Keratinocyte (primary cell): ENCODE results near the gene TPMT. TPM values are rescaled to one million over a fixed set of nuclear protein-coding genes. Genes with fewer than 3 reads are reported as not detected.

Experiments
- DNase-seq: peaks from one replicate; pipeline ENCODE4 v3.0.0-alpha.2; 2011; ENCODE audit warnings: low read depth, missing footprints, low spot score
- FAIRE-seq: peaks from 2 replicates; lab custom pipeline; 2011; peaks lifted over from hg19 to GRCh38; lab: Jason Lieb, UNC
- H2AFZ ChIP-seq: 2 replicates; pipeline ENCODE4 v1.6.0; 2012; ENCODE audit warnings: low read length, control low read depth, inconsistent platforms; ENCODE audit not compliant: control insufficient read depth
- H3K27ac ChIP-seq: 2 replicates; pipeline ENCODE4 v1.5.1; 2011; ENCODE audit warnings: low read length; ENCODE audit not compliant: control insufficient read depth, insufficient read depth
- H3K27me3 ChIP-seq: 3 replicates; pipeline ENCODE4 v1.6.0; 2011; ENCODE audit warnings: low read length; ENCODE audit not compliant: control insufficient read depth, insufficient read depth; ENCODE audit errors: extremely low read depth
- H3K36me3 ChIP-seq, 2 experiments: 2 replicates in 1 of 2; 3 replicates in 1 of 2; pipeline ENCODE4 v1.5.1; 2011; ENCODE audit warnings: low read length in 2 of 2, mild to moderate bottlenecking in 1 of 2; ENCODE audit not compliant: control insufficient read depth in 2 of 2, insufficient read depth in 2 of 2; ENCODE audit errors: extremely low read depth in 1 of 2
- H3K4me1 ChIP-seq: 3 replicates; pipeline ENCODE4 v1.5.1; 2011; ENCODE audit warnings: low read length; ENCODE audit not compliant: control insufficient read depth, insufficient read depth; ENCODE audit errors: extremely low read depth
- H3K4me2 ChIP-seq: 3 replicates; pipeline ENCODE4 v1.6.0; 2011; ENCODE audit warnings: low read depth, low read length; ENCODE audit not compliant: control insufficient read depth, insufficient read depth; ENCODE audit errors: extremely low read depth
- H3K4me3 ChIP-seq, 3 experiments: fragments of 200-600 bp in 1 of 3; sonication (generic) in 1 of 3; 2 replicates in 2 of 3; 3 replicates in 1 of 3; pipeline ENCODE4 v1.5.1; 2011 to 2016; ENCODE audit warnings: low read length in 3 of 3, mild to moderate bottlenecking in 3 of 3, control low read depth in 2 of 3, inconsistent platforms in 1 of 3, low read depth in 1 of 3, mixed read lengths in 1 of 3, mixed run types in 1 of 3, moderate library complexity in 1 of 3; ENCODE audit not compliant: control insufficient read depth in 2 of 3, insufficient read depth in 2 of 3; ENCODE audit errors: extremely low read depth in 1 of 3
- H3K79me2 ChIP-seq: 2 replicates; pipeline ENCODE4 v1.6.0; 2012; ENCODE audit warnings: low read length; ENCODE audit not compliant: control insufficient read depth, insufficient read depth
- H3K9ac ChIP-seq: 3 replicates; pipeline ENCODE4 v1.6.0; 2011; ENCODE audit warnings: low read length; ENCODE audit not compliant: control insufficient read depth, insufficient read depth; ENCODE audit errors: extremely low read depth
- H3K9me1 ChIP-seq: 3 replicates; pipeline ENCODE4 v1.6.0; 2011; ENCODE audit warnings: low read length; ENCODE audit not compliant: control insufficient read depth, insufficient read depth; ENCODE audit errors: extremely low read depth
- H3K9me3 ChIP-seq: 2 replicates; pipeline ENCODE4 v1.5.1; 2012; ENCODE audit warnings: low read depth, low read length; ENCODE audit not compliant: control insufficient read depth
- H4K20me1 ChIP-seq: 3 replicates; pipeline ENCODE4 v1.6.0; 2011; ENCODE audit warnings: low read length; ENCODE audit not compliant: control insufficient read depth, insufficient read depth; ENCODE audit errors: extremely low read depth
- CTCF ChIP-seq, 3 experiments: IDR thresholded peaks in 1 of 3; conservative IDR thresholded peaks in 1 of 3; optimal IDR thresholded peaks in 1 of 3; 2 replicates in 2 of 3; 3 replicates in 1 of 3; pipeline versions ENCODE3 to v1.5.1; 2011; ENCODE audit warnings: low read length in 3 of 3, mild to moderate bottlenecking in 3 of 3, moderate library complexity in 2 of 3, control low read depth in 1 of 3, inconsistent platforms in 1 of 3; ENCODE audit not compliant: insufficient read depth in 2 of 3; ENCODE audit errors: extremely low read depth in 1 of 3
- EZH2 ChIP-seq: IDR thresholded peaks from one replicate; pipeline ENCODE4 v1.6.1; 2012; ENCODE audit warnings: inconsistent platforms, mild to moderate bottlenecking, low read length, moderate library complexity
- dilution Hi-C: fragments of 300-500 bp; cut with MboI; formaldehyde crosslinking; loops from one replicate; pipeline ENCODE4 v1.7.0; 2020; ENCODE audit warnings: low sequenced_read_pairs; ENCODE audit not compliant: extremely low pct_ligation_motif_present
- polyA plus RNA-seq, 5 experiments: library from polyadenylated mRNA; depleted of rRNA in 3 of 5; stranded (reverse) in 3 of 5; stranded (forward) in 1 of 5; unstranded in 1 of 5; fragments of >200 nt; gene quantifications; 1 replicate in 1 of 5; 2 replicates in 3 of 5; 3 replicates in 1 of 5; pipeline versions ENCODE4 v1.2.1 to v1.2.3, GENCODE V29; 2011 to 2012; ENCODE audit warnings: missing spikeins in 2 of 5, low read depth in 1 of 5, low replicate concordance in 1 of 5

TPMT gene
- polyA plus RNA-seq, 1 donor (not counting 4 experiments of a cell fraction or from before 2014, with no cell fraction given), result 38.6 TPM

- peaks cover 21 to 24% of the 10 kb centered on the region in 2 experiments for H3K36me3 ChIP-seq
- no peaks in the 10 kb centered on the region for H4K20me1 ChIP-seq
- DNase-seq (no peak), FAIRE-seq (no peak)
- dilution Hi-C loops, result no loop called here
- no peak overlapping the region for H3K4me3 ChIP-seq
- no peak overlapping the region for H3K9ac ChIP-seq
- H3K4me1 ChIP-seq, result no peaks in the 10 kb centered on the region
- TF ChIP-seq EZH2 (no peak), CTCF (optimal IDR thresholded peaks at IDR 0.05 in 1 of 3, IDR thresholded peaks at IDR 0.05 in 1 of 3, conservative IDR thresholded peaks at IDR 0.05 in 1 of 3; ENCODE audit: extremely low read depth in 1 of 3, insufficient read depth in 2 of 3, low read length in 3 of 3) (no peak)
- no peak overlapping the region for H3K4me2 ChIP-seq
- H3K79me2 ChIP-seq, result no peaks in the 10 kb centered on the region
- no peak overlapping the region for H3K27ac ChIP-seq
- no peaks in the 10 kb centered on the region for H3K27me3 ChIP-seq
- H3K9me1 ChIP-seq, result no peaks in the 10 kb centered on the region
- no peaks in the 10 kb centered on the region for H3K9me3 ChIP-seq
- H2AFZ ChIP-seq, result no peak overlapping the region
Observed at GRCh38 chr6:18138906-18139305, 16.0 kb downstream of the TPMT start.

- Histone ChIP-seq H4K20me1 (no peaks in the 10 kb centered on the region), H3K4me2 (no peak overlapping the region), H3K9me3 (no peaks in the 10 kb centered on the region), H3K4me3 (no peak overlapping the region), H3K4me1 (no peaks in the 10 kb centered on the region), H3K9ac (no peak overlapping the region), H3K9me1 (no peaks in the 10 kb centered on the region), H2AFZ (no peak overlapping the region), H3K27me3 (no peaks in the 10 kb centered on the region), H3K36me3 (peaks cover 20 to 22% of the 10 kb centered on the region in 2 experiments), H3K27ac (no peak overlapping the region), H3K79me2 (no peaks in the 10 kb centered on the region)
- no peak for DNase-seq
- no peak for TF ChIP-seq CTCF (optimal IDR thresholded peaks at IDR 0.05 in 1 of 3, IDR thresholded peaks at IDR 0.05 in 1 of 3, conservative IDR thresholded peaks at IDR 0.05 in 1 of 3; ENCODE audit: extremely low read depth in 1 of 3, insufficient read depth in 2 of 3, low read length in 3 of 3)
- no peak for TF ChIP-seq EZH2
- FAIRE-seq, result no peak
- dilution Hi-C loops, result no loop called here
Observed at GRCh38 chr6:18136260-18136659, 18.6 kb downstream of the TPMT start.
